Endothelial cell of hepatic sinusoid (primary cell): ENCODE results near the gene TNP2.

Experiments
- in situ Hi-C: cut with HindIII; loops from 2 replicates; pipeline ENCODE4 v1.10.0; 2017; ENCODE audit warnings: low sequenced_read_pairs

The TNP2 gene

DNA sequence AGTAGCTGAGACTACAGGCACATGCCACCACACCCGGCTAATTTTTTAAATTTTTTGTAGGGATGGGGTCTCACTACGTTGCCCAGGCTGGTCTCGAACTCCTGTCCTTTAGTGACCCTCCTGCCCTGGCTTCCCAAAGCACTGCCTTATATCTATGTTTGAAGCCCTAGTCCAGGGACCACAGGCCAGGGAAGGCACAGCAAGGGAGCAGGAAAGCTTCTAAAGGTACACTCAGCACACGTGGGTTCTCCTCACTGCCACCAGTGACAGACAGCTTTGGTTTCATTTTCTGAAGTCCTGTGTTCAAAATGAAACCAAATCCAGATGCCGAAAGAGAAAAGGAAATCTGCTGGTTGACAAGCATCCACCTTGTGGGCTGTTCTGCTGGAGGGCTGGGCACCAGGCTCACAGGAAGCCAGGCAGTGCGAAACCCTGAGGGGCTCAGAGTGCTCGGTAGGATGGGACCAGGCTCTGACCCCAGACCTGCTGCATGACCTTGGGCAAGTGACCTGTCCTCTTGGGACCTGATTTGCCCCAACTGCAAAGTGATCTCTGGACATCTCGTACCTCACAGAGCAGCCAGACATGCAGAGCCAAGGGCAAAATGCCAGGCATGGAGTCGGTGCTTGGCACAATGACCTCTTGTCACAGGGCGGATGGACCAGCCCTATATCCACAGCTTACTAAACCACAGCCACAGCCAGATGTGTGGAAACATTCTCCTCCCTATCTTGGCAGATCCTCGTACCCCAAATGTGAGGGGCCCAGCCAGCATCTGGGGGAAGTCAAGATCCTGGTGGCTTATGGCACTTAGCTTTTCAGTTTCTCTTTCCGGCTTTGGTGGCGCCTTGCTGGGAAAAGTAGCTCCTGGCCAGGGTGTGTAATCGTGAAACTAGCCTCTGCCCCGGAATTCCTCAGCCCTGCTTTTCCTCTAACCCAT, 10.3 kb downstream of the TNP2 start:
- in situ Hi-C loops: loop anchor here (25.0 kb wide), 1 partner anchor 297 kb away; no protein-coding TSS in a partner anchor

DNA sequence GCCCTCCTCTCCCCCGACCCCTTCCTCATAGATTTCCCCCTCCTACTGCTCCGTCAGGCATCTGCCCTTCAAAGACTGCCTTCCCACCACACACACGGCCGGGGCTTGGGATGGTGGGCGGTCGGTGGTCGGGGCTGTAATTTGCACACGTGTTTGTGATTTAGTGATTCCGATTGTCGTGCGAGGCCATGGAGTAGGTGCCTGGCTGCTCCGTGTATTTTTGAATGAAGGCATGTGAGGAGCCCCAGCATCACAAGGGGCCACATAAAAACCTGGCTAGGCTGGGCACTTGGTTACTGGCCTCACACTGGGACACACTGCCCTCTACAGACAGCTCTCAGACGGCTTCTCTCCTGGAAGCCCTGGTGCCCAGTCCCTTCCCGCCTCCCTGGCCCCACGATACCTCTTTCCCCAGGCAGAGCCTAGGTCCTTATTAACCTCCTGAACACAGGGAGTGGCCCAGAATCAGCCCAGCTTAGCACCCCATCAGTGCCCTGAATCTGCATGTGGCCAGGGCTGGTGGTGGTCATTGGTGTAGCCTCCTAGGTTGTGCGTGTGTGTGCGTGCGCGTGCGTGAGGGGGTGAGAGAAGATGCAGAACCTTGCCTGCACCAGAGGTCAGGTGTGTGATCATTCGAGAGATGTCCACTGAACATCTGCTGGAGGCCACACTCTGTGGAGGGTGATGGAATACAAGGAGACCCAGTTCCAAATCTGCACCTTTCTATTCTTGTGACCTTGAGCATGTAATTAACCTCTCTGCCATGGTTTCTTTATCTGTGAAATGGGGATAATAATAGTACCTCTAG, 11.8 kb downstream of the TNP2 start:
- in situ Hi-C loops: loop anchor here (25.0 kb wide), 1 partner anchor 295 kb away; no protein-coding TSS in a partner anchor

DNA sequence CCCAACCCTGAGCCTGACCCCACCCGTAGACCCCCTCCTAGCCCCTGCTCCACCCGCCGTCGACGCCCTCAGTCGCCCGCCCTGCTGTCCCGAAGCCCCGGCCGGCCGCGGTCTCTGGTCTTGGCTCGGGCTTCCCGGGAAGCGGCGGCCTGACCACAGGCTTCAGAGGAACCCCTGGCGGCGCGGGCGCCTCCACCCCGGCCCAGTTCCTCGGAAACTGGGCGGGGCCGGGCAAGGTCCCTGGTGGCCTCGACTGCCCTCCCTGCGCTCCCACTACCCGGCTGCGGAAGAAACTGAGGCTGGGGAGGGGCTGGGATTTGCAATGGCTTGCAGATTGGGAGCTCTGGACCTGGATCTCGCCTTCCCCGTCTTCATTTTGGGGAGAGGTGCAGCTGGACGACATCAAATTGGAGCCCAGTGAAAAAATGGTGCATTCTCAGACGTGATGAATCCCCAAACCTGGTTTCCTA, 12.4 kb downstream of the TNP2 start:
- in situ Hi-C loops: loop anchor here (25.0 kb wide), 1 partner anchor 294 kb away; no protein-coding TSS in a partner anchor

DNA sequence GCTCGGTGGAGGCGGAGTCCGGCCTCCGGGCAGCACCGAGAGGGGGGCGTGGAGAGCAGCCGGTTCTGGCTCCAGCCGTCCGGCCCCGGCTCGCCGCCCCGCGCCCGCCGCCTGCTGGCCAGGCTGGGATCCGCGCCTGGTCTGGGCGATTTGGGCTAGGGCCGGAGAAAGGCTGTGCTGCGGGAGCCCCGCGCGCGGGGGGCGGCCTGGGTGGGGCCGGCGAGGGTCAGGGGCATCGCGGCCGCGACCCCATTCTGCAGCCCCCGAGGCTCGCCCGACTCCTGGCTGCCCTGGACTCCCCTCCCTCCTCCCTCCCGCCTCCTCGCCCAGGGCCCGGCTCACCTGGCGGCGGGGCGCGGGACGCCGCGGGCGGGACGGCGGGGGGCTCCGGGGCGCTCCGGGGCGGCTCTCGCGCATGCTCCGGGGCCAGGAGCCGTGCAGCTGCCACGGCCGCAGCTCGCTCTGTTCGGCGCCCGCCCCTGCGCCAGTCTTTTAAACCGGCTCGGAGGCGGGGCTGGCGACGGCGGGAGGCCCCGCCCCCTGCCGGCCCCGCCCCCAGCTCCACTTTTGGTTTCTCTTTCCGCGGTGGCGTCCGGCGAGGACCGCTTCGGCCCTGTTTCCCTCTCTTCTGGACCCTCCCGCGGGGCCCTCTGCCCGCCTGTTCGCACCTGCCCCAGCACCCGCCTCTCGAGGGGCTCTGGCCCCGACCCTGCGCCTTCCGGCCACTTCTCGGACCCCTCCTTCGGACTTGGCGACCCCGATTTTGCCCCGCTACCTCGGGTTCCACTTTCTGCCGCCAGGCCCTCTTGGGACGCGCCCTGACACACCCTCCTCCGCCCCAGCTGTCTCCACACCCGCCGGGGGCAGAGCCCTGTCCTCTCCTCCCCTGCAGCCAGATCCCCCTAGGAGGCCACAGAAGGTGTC, 13.1 kb downstream of the TNP2 start, which contains the start of gene SOCS1:
TSS of gene SOCS1 (minus strand) at position 468 of the 924 bp plus-strand sequence. CDS start 726 bp downstream, outside the sequence.
- in situ Hi-C loops: loop anchor here (25.0 kb wide), 1 partner anchor 294 kb away; no protein-coding TSS in a partner anchor

DNA sequence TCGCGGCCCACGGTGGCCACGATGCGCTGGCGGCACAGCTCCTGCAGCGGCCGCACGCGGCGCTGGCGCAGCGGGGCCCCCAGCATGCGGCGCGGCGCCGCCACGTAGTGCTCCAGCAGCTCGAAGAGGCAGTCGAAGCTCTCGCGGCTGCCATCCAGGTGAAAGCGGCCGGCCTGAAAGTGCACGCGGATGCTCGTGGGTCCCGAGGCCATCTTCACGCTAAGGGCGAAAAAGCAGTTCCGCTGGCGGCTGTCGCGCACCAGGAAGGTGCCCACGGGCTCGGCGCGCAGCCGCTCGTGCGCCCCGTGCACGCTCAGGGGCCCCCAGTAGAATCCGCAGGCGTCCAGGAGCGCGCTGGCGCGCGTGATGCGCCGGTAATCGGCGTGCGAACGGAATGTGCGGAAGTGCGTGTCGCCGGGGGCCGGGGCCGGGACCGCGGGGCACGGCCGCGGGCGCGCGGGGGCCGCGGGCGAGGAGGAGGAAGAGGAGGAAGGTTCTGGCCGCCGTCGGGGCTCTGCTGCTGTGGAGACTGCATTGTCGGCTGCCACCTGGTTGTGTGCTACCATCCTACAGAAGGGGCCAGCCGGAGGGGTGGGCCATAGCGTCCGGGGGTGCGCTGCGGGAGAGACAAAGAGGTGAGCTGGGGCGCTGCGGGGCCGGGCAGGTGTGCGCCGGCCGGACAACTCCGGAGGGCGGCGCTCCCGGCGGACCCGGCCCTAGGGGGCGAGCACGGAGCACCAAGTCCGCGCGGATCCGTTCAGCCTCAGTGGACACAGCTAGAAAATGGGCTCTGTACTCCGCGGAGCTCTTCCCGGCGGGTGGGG, 14.0 kb downstream of the TNP2 start:
- in situ Hi-C loops: loop anchor here (25.0 kb wide), 1 partner anchor 293 kb away; no protein-coding TSS in a partner anchor

DNA sequence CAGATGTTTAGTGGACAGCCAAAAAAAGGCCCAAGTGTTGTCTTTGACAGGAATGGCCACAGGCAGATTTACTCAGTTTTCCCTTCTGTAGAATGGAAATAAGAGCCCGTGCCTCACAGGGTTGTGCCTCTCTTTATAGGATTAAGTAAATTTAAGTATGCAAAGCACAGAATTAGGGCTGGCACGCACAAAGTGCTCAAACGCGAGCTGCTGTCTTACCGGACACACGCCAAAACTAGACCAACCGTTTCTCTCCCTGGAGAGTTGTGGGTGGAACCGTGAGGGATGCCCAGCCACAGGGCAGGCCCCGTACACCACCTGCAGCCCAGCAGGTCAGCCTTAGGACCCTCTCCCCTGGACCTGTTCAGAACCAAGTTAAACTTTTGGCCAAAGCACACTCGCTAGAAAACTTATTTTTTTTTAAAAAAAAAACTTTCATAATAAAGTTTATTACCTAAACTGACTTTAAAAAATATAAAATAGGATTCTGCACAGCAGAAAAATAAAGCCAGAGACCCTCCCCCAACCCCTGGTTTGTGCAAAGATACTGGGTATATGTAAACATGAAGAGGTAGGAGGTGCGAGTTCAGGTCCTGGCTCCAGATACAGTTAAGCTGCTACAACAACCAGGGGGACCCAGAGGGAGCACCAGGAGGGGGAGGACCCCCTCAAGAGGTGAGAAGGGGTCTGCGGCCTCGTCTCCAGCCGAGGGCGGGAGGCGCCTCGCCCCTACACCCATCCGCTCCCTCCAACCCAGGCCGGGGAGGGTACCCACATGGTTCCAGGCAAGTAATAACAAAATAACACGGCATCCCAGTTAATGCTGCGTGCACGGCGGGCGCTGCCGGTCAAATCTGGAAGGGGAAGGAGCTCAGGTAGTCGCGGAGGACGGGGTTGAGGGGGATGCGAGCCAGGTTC, 14.9 kb downstream of the TNP2 start:
- in situ Hi-C loops: loop anchor here (25.0 kb wide), 1 partner anchor 292 kb away; no protein-coding TSS in a partner anchor

DNA sequence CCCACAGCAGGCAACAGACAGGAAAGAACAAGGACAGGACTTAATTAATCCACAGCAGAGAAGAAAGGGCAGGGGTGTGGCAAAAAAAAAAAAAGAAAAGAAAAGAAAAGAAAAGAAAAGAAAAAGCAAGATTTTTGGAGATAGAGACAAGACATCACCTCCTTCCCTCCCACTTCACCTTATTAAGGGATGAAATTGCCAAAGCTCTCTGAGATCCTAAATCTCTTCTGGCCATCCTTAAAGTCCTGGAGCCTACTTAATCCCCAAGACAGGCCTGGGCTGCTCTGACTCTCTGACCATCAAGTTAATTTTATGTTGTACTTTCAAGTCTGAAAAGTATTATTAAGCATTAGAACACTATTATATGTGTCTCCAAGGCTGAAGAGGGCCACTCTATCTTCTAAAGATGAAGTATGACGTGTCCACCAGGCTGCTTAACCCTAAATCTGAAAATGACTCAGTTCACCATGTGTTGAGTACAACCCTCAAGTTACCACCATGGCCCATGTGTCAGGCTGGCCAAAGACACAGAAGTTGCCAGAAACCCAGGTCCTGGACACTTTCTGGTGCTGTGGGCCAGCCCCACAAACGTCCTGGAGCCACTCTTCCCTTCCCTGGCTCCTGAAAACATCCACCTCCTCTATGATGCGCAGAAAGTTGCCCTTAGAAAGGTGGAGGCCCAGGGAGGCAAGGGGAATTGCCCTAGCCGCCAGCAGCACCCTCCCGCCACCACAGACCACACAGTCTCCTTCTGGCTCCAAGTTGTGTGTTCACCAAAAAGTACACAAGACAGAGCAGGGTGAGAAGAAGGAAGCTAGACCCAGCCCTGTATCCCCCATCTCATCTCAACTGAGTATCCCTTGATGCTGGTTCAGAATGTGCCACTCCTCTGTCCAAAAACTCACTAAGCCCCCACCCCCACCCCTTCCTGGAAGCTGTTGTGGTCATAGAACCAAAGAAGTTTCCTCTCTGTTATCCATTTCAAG, 15.8 kb downstream of the TNP2 start:
- in situ Hi-C loops: loop anchor here (25.0 kb wide), 1 partner anchor 291 kb away; no protein-coding TSS in a partner anchor

DNA sequence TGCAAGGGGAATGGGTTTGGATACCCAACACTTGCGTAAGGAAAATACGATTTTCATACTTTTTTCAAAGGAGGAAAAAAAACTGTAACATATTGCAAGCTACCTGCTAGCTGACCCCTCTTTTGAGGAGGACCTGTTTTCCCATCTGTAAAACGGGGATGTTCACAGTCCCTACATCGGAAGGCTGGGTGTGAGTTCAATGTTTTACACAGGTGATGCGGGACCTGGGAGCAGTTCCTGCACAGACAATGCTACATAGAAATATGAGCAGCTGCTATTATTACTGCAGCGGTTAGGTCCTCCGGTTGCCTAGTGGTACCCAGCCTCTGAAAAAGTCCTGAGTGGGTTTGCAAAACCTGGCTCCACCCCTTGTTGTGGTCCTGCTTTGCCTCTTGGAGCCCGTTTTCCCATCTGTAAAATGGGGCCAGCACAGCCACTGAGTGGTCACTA, 16.6 kb downstream of the TNP2 start:
- in situ Hi-C loops: loop anchor here (25.0 kb wide), 1 partner anchor 290 kb away; no protein-coding TSS in a partner anchor

DNA sequence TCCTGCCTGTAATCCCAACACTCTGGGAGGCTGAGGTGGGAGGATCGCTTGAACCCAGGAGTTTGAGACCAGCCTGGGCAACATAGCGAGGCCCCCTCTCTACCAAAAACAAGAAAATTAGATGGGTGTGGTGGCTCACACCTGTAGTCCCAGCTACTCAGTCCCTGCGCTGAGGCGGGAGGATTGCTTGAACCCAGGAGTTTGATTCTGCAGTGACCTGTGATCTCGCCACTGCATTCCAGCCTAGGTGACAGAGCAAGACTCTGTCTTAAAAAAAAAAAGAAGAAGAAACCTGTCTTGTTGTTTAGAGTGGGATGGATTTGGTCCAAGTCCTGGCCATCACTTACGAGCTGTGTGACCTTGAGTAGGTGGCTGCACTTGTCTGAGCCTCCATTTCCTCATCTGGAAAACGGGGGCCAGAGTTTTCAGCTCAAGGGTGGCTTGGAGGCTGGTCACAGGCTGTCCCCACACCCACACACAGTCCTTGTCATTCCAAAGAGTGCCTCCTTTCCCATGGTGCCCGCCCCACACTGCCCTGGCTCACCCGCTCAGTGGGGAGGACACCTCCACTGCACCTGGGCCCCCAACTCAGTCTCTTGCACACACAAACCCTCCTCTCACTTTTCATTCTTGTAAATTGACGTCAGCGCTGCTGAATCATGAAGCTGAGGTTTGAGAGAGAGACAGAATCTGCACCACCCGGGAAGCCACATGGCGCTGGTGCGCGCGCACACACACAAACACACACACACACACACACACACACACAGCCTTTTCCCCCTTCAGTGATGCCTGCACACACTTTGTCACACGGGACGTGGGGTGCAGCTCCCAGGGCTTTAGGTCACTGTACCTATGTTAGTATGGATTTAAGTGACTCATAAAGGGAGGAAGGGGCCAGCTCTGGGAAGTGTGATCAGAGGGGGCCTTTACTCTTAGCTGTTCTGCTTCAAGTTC, 17.3 kb downstream of the TNP2 start:
- in situ Hi-C loops: loop anchor here (25.0 kb wide), 1 partner anchor 290 kb away; no protein-coding TSS in a partner anchor

DNA sequence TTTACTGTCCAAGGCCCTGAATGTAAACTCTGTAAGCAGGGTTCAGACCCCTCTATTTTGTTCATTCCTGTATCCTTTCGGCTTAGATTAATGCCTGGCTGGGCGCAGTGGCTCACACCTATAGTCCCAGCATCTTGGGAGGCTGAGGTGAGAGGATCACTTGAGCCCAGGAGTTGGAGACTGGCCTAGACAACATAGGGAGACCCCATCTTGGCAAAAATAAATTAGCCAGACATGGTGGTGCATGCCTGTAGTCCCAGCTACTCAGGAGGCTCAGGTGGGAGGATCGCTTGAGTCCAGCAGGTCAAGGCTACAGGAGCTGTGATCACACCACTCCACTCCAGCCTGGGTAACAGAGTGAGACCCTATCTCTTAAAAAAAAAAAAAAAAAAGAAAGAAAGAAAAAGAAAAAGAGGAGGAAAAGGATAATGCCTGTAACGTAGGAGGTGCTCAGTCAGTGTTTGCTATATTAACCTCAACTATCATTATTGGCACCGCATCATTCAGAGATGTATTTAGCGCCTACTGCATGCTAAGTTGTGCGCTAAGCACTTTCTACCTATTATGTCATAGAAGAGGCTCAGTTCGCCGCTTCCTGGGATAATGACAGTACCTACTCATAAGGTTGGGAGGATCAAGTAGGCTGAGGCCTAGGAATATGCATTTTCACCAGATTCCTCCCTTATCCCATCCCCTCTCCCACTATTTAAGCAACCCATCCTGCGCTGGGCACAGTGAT, 18.2 kb downstream of the TNP2 start:
- in situ Hi-C loops: loop anchor here (25.0 kb wide), 1 partner anchor 289 kb away; no protein-coding TSS in a partner anchor

DNA sequence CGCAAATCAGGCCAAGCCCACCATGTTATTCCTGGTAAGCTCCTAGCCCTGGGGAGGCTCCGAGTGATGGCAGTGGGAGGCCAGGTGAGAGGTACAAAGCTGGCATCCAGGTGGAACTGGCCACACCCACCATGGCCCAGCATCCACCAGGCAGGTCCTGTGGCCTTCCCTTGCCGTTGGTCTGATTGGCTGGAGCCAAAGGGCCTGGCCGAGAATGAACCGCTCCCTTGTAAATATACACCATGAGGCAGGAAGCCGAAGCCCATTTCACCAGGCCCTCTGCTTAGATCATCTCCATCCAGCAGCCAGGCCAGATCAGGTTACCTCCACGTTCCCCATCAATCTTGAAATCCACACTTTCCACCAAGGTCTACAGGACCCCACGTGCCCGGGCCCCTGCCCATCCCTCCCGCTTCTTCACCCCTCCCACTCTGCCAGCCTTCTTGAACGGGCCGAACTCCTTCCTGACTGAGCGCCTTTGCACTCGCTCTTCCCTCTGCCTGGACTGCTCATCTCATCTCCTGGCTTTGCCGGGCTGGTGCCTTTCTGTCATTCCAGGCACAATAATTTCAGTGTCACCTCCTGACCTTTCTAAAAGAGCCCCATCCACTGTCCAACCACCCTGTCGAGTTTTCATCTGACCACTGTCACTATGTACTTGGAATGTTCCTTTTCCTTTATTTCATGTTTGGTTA, 18.9 kb downstream of the TNP2 start:
- in situ Hi-C loops: loop anchor here (25.0 kb wide), 1 partner anchor 288 kb away; no protein-coding TSS in a partner anchor

DNA sequence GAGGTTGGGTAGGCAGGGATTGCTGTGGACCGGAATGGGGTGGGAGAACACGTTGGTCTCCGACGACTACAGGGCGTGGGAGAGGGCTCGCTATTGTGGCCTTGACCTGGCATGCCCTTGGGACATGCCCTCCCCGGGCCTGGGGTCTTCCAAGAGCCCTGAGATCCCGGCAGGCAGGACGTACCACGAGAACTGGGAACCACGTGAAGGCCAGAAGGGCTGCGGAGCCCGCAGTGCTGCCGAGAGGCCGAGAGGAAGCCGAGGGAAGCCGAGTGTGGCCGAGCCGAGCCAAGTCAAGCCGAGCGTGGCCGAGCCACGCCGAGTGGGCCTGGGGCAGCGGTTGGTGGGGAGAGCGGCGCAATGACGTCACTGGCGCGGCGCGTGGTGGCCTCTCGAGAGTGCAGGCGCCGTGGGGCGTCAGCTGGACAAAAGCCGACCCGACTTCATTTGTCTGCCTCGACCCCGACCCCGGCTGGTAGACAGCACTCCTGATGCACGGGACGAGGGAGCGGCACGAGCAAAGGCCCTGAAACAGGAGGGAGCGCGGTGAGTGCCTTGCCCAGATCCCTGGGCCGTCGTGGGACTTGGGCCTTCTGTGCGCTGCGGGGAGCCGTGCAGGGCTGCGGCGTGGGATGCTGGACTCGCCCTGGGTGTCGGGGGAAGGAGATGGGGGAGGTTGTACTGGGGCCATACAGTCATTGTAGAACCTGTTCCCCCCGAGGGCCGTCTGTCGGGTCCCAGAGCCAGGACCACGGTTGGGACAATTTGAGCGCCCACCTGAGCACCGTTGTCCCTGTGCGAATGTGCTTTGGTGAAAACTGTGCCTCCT, 19.7 kb downstream of the TNP2 start:
- in situ Hi-C loops: loop anchor here (25.0 kb wide), 1 partner anchor 287 kb away; no protein-coding TSS in a partner anchor

DNA sequence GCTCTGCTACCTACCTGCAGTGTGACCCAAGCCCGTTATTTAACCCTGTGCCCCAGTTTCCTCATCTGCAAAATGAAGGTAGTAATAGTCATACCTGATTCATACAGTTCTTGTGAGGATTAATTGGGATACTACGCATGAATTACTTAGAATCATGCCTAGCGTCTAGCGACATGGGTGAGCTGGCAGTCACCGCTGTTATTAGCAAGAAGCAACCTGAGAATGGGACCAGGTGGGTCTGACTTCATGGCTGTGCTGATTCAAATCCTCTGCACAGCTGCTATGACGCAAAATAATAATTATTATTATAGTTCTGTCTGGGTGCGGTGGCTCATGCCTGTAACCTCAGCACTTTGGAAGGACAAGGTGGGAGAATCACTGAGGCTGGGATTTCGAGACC, 21.0 kb downstream of the TNP2 start:
- in situ Hi-C loops: no loop called here
